NCI-H2171 (cell line): Measurements from ENCODE around the gene VTI1A.
"Not testable (repeated sequence)": the region's sequence is repeated elsewhere in the genome, so short reads cannot be mapped to it uniquely, and the experiment has no call there.

Source experiments
- DNase-seq: peaks from one replicate; lab custom pipeline; 2025; lab: John Stamatoyannopoulos, UW

Gene VTI1A

DNA sequence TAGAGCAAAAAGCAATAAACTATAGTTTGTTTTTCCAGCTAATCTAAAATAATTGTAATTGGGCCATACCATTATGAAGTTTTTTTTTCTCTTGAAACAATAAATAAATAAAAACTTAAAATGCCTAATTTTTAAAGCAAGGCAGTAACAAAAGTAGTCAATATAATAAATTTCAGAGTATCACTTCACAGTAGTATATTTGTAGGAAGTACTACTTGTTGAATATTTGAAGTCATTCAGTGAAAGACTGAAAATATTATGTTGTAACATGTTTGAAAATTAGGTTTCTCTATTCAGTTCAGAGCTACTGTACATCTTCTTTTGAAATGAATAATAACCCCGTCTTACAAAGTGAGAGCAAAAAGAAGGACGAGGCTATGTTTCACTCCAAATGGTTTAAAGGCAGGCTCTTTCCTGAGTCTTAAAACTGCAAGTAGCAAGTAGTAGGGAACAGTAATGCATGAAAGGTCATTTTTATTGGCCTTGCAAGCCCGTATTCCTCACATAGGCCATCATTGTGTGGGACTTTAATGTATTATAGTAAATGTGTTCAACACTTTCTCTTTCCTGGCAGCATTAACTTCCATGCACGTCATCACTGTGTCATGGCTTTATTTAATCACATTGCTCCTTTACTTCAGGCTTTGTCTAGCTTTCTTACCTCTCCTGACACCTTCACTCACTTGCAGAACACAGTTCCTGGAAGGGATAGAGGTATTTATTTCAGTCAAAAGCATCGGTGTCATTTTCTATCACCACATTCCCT lies 141.4 kb downstream of the VTI1A start:
- no peak for DNase-seq

DNA sequence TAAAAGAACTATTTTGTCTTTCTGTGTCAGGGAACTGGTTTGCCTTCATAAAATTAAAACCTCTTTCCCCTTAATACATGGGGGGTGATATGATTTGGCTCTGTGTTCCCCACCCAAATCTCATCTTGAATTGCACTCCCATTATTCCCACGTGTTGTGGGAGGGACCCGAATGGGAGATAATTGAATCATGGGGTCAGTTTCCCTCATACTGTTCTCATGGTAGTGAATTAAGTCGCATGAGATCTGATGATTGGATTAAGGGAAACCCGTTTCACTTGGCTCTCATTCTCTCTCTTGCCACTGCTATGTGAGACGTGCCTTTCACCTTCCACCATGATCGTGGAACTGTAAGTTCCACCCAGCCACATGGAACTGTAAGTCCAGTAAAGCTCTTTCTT lies 142.1 kb downstream of the VTI1A start:
- no peak for DNase-seq

DNA sequence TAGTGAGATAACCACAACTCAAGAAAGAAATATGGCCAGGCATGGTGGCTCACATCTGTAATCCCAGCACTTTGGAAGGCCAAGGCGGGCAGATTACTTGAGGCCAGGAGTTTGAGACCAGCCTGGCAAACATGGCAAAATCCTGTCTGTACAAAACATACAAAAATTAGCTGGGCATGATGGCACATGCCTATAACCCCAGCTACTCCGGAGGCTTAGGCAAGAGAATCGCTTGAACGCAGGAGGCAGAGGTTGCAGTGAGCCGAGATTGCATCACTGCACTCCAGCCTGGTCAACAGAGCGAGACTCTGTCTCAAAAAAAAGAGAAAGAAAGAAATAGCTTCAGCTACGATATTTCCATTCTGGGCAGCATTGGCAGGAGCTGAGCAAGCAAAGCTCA lies 143.8 kb downstream of the VTI1A start:
- DNase-seq = not testable (repeated sequence)

DNA sequence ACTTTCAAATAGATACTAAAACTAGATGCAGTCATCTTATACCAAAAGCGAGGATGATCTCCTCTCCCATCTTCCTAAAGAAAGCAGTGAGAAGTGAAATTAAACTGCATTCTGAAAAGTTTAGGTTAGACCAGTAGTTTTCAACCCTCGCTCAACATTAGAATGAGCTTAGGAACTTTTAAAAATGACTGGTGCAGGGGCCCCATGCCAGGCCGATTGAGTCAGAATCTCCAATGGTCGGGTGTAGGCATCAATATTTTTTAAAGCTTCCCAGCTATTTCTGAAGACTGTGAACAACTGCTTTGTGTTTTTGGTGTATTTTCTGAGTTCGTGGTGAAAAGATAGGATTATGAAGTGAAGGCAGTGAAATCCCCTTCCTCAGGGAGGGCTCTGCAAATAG lies 146.0 kb downstream of the VTI1A start:
- no peak for DNase-seq

DNA sequence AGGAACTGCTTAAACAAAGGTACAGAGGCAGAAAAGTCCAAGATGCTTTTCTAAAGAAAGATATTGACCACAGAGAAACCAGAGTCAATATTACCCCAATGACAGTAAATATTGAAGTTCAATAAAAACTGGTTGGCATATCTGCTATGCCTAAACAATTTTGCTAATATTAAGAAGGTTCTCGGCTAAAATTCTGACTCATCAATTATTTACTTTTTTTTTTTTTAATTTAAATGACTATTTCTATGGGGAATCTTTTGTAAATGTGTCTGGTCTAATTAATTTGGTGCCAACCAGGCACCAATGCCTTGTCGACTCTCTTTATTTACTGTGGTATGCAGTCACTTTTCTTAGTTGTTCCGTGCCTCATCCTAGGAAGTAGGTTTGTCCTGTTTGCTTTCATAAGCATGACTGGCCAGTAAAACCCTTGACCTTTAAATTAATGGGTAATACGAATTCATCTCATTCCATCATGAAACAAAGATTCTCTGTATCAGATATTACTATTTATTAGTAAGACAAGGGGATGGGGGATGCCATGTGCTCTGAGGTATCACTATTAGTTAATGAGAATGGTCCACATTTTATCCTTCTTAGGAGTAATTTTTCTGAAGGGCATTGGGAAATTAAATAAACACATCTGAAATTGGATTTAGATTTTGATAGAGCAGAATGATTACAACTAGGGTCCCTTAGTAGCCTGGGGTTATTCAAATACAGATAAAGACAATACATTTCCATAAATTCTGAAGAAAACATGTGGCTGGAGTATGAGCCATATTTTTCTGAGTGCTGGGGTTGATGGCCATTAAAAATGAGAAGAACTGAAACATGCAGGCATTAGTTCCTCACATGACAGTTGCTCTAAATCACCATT lies 154.4 kb downstream of the VTI1A start:
- no peak for DNase-seq

DNA sequence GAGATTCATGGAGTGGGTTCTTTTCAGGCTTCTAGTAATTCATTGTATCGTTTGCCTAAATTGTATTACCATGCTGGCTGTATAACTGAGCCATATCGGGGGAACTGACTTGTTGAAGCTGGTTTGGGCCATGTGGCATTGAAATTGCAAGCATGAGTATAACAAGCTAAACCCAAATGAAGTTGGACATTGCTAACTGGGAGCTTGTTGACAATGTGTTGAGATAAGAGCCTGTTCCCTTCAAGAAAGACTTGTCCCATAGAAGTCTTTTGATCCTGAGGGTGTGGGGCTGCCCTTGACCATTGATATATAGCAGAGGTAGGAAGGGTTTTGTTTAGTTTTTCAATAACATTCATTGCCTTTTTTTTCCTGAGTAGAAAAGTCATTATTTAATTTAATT lies 156.0 kb downstream of the VTI1A start:
- DNase-seq = no peak

DNA sequence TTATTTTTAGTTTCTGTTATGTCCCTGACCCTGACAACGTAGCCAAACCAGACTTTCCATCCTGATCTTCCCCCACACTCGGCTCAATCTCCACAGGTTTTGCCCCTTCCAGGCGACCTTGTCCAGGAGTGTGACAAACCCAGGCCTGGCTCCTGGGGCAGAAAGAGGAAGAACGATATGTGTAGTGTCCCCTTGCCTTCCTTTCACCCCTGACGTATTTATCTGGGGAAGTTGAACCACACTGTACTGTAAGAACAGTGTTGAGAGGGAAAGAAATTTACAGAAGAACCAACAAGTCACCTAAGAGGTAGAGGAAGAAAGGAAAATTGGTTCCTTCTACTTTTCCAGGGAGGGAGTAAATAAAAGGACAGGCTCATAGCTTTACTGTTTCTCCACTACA lies 158.0 kb downstream of the VTI1A start:
- no peak for DNase-seq

DNA sequence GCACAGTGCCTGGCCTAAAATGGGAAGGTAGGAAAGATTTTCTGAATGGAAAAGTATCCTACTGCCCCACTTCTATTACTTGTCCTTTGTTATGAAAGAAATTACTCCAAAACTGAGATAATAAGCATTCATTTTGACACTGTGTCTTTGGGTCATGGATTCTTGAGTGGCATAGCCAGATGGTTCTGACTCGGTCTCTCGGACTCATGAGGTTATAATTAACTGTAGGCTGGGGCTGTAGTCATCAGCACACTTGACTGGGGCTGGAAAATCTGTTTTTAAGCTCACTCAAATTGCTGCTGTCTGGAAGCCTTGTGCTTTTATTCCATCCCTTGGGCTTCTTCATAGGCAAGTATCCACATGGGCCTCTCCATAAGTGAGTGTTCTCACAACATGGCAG lies 160.5 kb downstream of the VTI1A start:
- no peak for DNase-seq

DNA sequence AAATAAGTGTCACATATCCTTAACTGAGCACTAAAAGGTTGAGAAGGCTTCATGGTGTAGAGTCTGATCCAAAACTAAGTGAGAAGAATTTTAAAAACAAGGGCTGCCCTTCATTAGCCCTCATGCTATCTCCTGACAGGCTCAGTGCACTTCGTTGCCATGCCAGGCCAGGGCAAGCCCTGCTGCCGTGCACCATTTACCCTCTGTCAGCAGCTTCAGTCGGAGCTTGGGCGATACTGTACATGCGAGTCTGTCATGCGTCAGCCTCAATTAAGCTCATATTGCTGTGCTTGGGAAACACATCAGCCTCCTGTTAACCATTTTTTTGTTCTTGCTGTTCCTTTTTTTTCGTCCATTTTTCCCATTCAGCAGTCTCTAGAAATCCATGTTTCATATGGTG lies 166.6 kb downstream of the VTI1A start:
- no peak for DNase-seq

DNA sequence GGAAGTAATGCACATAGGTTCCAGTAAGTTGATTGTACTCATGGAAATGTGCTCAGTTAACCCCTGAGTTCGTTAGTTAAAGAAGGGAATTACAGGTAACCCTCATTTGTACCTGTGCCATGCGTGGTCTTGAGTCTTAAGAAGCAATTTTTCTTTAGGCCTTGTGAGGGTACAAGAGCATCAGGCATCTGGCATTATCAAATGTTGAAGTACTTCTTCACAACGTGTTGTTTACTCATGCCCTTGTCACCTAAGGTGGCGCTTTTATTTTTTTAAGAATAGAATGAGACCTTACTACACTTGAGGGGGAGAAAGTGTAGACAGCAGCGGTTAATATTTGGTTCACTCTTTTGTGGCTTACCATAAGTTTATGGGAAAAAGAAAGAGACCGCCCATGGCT lies 167.1 kb downstream of the VTI1A start:
- DNase-seq = no peak

DNA sequence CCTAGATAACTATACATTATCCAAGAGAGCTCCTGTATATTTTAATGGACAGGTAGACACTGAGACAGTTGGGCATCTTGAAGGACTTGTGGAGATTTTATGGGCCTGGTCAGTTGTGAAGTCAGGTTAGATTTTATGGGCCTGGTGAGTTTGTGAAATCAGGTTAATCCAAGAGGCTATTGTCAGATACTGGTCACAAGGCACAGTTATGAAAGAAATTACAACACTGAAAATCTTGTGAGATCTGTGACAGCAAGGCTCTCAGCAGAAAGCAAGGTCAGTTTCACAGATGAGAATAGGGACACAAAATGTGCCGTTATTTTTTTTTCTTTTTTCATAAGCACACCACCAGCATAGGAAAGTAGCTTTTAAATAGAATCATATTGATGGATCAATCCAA lies 167.6 kb downstream of the VTI1A start:
- no peak for DNase-seq

DNA sequence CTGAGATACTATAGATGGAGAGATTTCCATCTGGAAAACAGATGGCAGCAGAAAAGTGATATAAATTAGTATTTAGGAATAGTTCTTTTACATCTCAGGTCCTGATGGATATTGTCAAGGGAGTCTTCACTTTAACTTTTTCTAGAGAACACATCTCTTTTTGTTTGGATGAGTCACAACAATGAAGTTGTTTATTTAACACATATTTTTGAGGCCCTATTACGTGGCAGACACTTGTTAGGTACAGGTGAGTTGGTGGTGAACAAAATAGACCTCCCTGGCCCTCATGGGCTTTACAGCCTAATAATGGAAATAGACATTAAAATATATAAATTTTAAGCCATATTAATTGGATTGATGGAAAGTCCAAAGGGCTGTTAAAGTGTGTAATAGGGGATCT lies 168.3 kb downstream of the VTI1A start:
- DNase-seq = no peak

DNA sequence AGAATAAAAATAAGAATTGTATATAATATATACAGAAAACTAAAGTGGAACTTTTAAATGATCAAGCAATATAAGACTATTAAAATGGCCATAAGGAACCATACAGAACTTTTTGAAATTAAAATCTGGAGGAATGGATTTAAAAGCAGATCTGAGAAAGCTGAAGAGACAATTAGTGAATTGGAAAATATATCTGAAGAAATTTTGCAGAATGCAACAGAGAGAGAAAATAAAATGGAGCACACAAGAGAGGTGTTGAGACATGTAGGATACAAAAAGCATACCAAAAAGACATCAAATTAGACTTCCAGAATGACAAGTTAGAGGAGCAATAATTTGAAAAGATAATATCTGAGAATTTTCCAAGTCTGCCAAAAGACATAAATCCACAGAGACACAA lies 169.6 kb downstream of the VTI1A start:
- no peak for DNase-seq

DNA sequence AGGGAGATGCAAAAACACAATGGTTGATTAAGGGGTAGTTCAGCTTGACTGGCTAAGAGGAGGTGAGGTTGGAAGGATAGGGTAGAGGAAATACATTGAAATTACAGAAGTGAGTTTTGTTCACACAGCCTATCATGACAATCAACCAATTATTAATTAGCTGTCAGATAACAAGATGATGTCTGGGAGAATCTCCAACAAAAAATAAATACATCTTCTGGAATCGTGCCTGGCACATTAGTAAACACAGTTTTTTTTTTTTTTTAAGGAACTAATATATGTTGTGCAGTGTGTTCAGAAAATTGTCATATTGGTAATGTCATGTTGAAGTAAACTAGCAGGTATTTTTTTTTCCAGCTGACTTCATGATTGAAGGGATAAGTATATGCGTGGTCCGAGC lies 171.8 kb downstream of the VTI1A start:
- no peak for DNase-seq

DNA sequence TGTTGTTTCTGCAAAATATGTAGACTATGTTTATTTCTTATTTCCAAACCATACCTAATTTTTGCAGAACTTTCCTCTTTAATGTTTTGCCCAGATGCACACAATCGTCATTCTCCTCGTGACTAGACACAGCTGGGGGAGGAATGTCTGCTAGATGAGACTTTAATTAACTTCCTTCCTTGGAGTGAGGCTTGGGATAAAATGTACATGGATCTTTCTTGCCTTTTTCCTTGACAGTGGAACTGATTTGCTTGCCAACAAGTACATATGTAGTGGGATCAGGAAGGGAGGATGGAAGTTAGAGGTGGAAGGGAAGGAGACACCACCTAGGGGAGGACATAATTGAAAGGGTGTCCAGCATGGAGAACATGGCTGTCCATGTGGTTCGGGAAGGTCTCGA lies 172.5 kb downstream of the VTI1A start:
- no peak for DNase-seq

DNA sequence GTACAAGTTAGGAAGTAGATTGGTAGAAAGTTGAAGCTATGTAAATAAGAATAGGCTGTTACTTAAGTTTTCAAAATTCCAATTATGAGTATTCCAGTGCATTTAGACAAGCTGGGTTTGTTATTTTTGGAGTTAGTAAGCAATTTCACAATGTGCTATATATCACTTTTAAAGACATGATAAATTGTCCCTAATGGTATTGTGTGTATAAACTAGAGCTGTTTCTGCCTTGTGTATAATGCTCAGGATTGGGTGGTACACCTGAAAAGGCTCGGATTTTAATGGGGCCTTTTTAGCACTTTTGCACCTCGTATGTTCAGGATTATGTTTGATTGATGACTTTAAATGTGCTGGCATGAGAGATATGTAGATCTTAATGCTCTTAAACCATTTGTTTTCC lies 175.8 kb downstream of the VTI1A start:
- no peak for DNase-seq

DNA sequence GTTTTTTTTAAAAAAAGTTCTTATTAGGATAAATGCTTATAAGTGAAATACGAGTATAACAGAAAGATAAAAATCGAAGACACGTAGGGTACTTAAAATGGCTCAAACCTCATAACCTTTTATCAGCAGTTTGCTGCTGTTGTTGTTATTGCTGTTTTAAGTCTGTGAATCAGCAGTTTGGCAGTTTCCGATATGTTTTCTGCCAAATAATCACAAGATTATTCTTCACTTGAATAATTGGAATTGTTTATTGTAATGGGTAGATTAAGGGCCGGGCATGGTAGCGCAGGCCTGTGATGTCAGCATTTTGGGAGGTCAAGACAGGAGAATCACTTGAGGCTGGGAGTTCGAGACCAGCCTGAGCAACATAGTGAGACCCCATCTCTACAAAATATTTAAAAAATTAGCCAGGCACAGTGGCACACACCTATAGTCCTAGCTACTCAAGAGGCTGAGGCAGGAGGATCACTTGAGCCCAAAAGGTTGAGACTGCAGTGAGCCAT lies 177.6 kb downstream of the VTI1A start:
- DNase-seq = no peak

DNA sequence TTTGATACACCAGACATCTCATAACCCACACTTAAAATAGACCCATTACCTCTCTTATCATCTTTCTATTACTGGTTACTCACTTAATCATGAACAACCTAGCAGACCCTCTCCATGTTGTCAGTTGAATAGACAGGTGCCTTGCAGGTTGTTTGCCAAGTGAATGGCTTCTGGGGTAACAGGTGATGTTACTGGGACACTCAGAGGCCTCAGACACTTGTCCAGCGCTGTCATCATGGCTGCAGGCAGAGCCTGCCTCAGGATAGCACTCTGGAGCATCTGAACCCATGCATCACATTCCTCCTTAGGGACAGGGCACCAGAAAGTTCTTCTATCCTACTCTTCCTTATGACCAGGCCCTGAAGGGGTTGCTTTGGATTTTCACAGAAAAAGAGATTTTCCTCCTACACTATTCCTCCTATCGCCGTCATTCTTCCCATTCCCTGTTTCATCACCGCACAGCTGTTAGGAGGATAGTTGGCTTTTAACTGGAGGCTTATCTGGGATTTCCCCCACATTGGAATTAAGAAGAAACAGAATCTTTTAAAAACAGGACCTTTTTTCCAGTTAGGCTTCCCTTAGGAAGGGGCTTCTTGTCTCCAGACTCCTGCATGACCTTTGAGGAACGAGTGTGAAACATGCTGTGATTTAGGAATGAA lies 182.1 kb downstream of the VTI1A start:
- no peak for DNase-seq

DNA sequence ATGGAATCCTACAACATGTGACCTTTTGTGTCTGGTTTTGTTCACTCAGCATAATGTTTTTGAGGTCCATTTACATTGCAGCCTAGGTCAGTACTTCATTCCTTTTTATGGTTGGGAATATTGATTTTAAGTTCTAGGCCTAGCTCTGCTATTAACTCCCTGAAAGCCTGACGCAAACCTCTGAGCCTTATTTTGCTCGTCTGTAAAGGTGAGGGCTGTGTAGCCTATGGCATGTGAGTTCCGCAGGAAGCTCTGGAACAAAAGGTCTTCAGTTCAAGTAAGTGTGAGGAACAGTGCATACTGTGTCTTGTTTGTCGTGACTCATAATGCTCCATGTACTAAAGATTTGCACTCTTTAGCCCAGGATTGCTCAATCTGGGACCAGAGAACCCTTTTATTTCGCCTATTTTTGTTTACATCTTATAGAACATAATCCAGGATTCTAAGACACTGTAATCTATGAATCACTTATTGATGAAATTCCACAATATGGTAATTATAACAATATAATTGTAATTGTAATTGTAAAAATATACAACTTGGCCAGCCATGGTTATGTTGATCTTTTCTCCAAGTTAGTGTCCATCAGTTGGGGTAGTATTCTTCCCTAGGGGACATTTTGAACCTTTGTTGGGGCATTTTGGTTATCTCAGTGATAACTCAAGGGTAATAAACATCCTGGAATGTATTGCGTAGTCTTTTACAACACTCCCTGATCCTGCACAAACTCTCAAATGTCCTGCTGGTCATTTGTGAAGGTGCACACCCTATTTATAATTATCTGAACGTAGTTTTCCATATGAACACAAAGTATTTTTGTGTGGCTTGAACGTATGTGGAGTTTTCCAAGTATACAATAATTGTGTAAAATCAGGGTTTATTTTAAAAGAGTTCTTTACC lies 184.7 kb downstream of the VTI1A start:
- DNase-seq = no peak

DNA sequence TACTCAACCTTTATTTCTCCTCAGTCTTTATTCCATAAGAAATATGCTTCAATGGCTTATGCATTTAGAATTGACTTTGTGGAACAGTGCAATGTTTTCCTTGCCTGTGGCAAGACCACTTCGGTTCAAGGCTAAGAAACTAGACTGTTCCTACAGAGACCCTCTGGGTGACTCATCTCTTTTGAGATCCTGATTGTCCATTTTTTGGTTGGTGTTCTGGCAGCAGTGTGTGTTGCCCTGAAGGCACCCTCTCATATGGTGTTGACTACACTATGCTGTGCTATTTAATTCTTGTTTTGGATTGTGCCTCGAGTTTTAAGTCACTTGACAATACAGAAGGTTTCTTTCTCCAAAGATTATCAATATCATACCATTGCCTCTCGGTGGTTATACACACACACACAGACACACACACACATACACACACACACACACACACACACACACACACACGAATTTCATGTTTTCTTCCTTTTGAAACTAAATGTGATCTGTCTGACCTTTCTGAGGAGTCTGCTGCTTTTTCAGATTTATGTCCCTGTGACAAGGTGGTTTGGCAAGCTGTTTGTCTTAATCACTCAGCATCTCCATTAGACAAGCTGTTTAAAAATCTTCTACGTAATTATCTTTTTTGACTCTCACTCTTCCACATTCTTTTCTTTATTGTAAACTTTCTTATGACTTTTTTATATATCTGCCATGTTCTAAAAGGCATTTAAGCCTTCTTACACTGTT lies 187.2 kb downstream of the VTI1A start:
- DNase-seq = no peak

DNA sequence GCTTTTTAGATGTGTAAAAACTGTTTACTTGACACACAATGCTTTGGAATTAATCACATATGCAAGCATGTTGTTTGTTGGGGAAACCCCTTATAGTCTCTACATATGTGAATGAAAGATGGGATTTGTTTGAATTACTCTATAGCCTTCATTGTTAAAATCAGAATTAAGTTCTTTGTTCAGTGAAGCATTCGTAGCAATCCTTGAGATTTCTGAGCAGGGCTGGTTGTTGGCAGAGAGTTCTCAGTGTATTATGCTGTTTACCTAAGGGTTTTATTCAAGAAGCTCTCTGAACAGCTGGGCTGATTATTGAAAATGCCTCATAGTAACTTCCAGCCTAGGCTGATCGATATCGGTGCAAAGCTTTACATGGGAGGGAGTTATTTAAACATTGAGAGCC lies 190.9 kb downstream of the VTI1A start:
- no peak for DNase-seq
